GM19467 (cell line): ENCODE results near the gene GOT1.

Experiments
- ATAC-seq: cut with Tn5 transposase; IDR thresholded peaks from one replicate; pipeline ENCODE4 v1.9.1; 2021; ENCODE audit warnings: mild to moderate bottlenecking, moderate library complexity; ENCODE audit not compliant: unreplicated experiment

GOT1 gene

DNA sequence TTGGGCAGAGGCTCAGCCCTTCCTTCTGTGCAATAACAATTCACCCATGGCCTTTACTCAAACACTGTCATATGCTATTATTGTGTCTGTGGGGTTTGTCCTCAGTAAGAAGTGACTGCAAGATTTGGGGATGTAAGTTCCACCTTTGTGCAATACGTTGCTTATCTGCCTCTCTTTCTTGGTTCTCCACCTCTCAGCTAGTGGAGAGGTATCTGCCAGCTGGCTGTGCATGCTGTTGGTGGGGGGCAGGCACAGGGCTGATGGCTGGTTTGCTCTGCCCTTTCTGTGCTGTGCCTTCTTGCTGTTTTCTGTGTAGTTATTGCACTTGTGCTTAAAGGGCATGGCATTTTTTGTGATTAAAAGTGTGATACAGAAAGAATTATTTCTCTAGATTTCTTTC lies 65.1 kb downstream of the GOT1 start:
- no peak for ATAC-seq

DNA sequence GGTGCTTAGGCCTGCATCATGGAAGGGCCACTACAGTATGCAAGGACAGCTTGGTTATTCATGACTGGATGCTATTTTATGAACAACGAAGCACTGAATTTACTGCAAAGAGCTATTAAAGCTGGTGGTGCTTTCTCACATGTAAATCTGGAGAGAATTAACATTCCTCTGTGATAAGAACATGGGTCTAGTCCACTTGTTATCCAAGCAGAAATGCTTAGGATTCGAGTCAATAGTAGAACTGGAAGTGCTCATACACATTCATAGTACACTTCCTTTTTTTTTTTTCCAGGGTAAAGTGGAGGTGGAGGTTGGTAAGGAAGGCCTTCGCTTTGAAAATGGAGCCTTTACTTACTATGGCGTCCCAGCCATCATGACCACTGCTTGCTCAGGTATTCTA lies 66.3 kb downstream of the GOT1 start:
- no peak for ATAC-seq

DNA sequence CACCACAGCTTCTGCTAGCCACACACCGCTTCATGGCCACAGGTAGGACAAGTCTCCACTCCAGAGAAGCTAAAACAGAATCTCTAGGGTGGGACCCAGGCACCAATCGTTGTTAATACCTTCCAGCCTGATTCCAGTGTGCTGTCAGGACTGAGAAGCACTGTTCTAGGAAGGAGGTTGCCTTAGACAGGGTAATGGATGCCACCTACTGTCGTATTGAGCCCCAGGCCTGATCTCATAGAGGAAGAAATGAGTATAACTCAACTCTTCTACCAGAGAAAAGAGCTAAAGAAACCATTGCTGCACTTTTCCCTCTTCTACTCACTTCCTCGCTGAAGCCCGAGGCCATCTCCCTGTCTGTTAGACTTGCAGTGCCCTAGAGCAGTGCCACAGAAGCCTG lies 69.5 kb downstream of the GOT1 start:
- ATAC-seq, result no peak

DNA sequence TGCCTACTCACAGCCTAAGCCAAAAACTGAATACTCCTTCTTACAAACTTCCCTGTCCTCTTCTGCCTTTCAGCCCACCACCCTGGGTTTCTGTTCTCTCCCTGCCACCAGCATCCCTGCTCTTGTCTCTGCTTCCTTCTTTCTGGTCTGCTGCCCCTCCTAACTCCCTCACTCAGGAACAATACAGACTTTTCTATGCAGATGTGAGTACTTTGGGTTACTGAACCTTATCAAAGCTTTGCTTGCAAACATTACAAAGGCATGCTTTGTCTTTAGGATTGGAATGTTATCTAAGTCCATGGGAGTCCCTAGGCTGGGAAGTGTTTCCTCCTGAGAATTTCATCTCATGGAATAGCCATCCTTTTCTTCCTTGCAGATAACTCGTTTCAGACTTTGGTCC lies 72.3 kb downstream of the GOT1 start:
- ATAC-seq, result no peak

DNA sequence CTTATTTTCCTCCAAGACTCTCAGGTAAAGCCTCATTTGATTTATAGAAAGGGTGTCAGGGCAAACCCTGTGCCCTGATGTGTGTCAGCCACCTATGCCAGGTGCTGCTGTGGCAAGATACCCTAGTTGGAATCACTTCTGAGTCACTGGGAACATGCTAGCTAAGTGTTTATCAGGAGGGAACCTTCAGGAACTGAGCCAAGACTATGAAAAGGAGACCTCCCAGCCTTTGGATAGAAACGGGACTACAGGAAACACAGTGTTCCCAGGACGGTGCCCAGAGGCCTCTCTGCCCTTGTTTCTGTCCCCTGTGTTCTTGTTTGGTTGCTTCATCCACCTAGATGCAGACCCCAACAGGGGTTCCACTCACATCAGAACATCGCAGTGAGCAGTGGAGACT lies 72.7 kb downstream of the GOT1 start:
- ATAC-seq, result no peak

DNA sequence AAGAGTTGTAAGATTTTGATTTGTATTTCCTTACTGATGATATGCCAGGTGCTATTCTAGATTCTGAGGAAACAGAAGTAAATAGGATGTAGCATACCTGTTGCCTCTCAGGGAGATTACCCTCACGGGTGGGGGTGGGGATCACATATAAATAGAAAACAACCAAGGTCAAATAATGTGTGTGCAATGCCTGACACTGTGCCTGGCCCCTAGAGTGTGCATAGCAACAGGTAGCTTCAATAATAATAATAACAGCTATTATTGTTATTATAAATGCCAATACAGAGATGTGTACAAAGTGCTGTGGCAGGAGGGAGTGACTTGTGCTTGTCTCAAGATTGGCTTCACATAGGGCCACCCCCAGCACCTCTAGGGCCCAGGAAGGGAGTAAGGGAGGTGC lies 77.2 kb downstream of the GOT1 start:
- no peak for ATAC-seq

DNA sequence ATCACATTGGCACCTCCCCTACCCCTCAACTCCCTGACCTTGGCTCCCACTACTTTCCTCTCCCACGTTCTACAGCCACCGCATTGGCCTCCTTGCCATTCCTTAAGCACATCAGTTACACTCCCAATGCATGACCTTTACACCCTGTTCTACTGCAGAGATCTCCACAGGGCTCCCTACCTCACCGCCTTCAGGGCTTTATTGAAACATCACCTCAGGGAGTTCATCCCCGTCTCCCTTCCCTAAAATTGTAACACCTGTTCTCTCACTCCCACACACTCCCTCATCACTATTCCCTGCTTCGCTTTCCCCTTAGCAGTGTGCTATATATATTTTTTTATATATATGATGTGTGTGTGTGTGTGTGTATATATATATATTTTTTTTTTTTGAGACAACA lies 82.8 kb downstream of the GOT1 start:
- ATAC-seq, result no peak
